ENCODE results near the gene ETS1.

DNA sequence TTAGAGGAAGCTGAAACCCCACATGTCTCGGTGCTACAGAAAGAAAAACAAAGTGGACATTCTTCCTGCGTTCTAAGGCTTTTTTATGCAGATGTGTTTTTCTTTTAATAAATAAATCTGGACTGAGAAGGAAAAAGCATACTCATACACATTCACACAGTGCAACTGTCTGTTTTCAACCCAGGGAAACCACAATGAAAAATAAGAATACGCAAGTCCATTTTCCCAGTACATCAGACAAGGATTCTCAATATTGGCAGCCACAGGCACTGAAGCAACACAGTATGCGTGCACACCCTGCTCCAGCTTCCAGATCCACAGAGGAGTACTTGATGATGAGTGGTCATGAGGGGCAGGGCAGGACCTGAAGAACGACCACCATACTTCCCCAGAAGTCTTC, 86.9 kb downstream of the ETS1 start:
- TF ChIP-seq, protein P1, sequence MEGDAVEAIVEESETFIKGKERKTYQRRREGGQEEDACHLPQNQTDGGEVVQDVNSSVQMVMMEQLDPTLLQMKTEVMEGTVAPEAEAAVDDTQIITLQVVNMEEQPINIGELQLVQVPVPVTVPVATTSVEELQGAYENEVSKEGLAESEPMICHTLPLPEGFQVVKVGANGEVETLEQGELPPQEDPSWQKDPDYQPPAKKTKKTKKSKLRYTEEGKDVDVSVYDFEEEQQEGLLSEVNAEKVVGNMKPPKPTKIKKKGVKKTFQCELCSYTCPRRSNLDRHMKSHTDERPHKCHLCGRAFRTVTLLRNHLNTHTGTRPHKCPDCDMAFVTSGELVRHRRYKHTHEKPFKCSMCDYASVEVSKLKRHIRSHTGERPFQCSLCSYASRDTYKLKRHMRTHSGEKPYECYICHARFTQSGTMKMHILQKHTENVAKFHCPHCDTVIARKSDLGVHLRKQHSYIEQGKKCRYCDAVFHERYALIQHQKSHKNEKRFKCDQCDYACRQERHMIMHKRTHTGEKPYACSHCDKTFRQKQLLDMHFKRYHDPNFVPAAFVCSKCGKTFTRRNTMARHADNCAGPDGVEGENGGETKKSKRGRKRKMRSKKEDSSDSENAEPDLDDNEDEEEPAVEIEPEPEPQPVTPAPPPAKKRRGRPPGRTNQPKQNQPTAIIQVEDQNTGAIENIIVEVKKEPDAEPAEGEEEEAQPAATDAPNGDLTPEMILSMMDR (IDR thresholded peaks at IDR 0.05; ENCODE audit: borderline replicate concordance, extremely low read depth, low read length, poor library complexity, severe bottlenecking) = no peak
- no peak for TF ChIP-seq EZH2 (IDR thresholded peaks at IDR 0.05; ENCODE audit: borderline replicate concordance, low read depth, low read length, severe bottlenecking)

All from DND-41 (cell line).